Testis (tissue), 3 donors: Measurements from ENCODE around the gene CARD10. TPM values are rescaled to one million over a fixed set of nuclear protein-coding genes. Genes with fewer than 3 reads are reported as not detected.

Experiments
- DNase-seq: peaks from one replicate; pipeline ENCODE4 v3.0.0-alpha.2; 2019
- H3K27ac ChIP-seq, 2 donors: fragments of 200-600 bp; sonication (generic); one replicate each; pipeline ENCODE4 v1.5.1; 2019
- H3K27me3 ChIP-seq: fragments of 200-600 bp; sonication (generic); one replicate; pipeline ENCODE4 v1.5.1; 2019
- H3K36me3 ChIP-seq: fragments of 200-600 bp; sonication (generic); one replicate; pipeline ENCODE4 v1.5.1; 2017; ENCODE audit warnings: low read depth; ENCODE audit errors: missing control alignments
- H3K4me1 ChIP-seq: fragments of 200-600 bp; sonication (generic); one replicate; pipeline ENCODE4 v1.5.1; 2019
- H3K4me3 ChIP-seq, 2 donors: fragments of 200-600 bp; sonication (generic); one replicate each; pipeline ENCODE4 v1.5.1; 2017 to 2019
- H3K9me3 ChIP-seq: fragments of 200-600 bp; sonication (generic); one replicate; pipeline ENCODE4 v1.5.1; 2017
- POLR2A ChIP-seq: fragments of 450-650 bp; IDR thresholded peaks from one replicate; pipeline ENCODE4 v1.6.1; 2017; ENCODE audit warnings: antibody characterized with exemption, mild to moderate bottlenecking, moderate library complexity
- WGBS, 2 donors: methylation state at CpG; one replicate each; pipeline ENCODE4 v1.1.5; 2018; 5-methylcytosine and 5-hydroxymethylcytosine counted together
- intact Hi-C: fragments of 100-400 bp; cut with DNase I; formaldehyde crosslinking; loops from one replicate; pipeline ENCODE4 v1.15.1; 2023; ENCODE audit warnings: low total_unique reads
- polyA plus RNA-seq: library from polyadenylated mRNA; stranded (reverse); fragments of 350-450 nt; fragmentation: Illumina TruSeq; extraction: RNeasy Lipid Tissue Mini Kit (QIAGEN cat#74804); gene quantifications from one replicate; pipeline ENCODE4 v1.2.3, GENCODE V29; 2014; ENCODE audit warnings: low read depth, low replicate concordance; ENCODE audit not compliant: insufficient read depth
- total RNA-seq, 2 donors: library from RNA; depleted of rRNA; stranded (reverse); fragments of >200 nt; gene quantifications; one replicate each; pipeline ENCODE4 v1.2.3, GENCODE V29; 2016
- TF ChIP-seq, protein P1 (sequence below), 3 experiments: fragments of 450-650 bp in 2 of 3; fragments of 200-600 bp in 1 of 3; sonication (generic) in 1 of 3; IDR thresholded peaks; one replicate each; pipeline ENCODE4 v1.5.1; 2016 to 2019; ENCODE audit warnings: antibody characterized with exemption in 3 of 3, mild to moderate bottlenecking in 2 of 3, moderate library complexity in 1 of 3

Gene CARD10
- total and polyA plus RNA-seq, 3 donors from 2014 or later, result 42.6 to 113 (median 89.8) TPM

GRCh38 chr22:37549704-37550059 is 30.5 kb upstream of the CARD10 start:
- H3K9me3 ChIP-seq, result no peaks in the 10 kb centered on the region
- H3K4me3 ChIP-seq, result no peak overlapping the region
- intact Hi-C loops, result no loop called here
- peaks cover 45% of the 10 kb centered on the region for H3K4me1 ChIP-seq
- TF ChIP-seq POLR2A, result no peak
- TF ChIP-seq, protein P1, sequence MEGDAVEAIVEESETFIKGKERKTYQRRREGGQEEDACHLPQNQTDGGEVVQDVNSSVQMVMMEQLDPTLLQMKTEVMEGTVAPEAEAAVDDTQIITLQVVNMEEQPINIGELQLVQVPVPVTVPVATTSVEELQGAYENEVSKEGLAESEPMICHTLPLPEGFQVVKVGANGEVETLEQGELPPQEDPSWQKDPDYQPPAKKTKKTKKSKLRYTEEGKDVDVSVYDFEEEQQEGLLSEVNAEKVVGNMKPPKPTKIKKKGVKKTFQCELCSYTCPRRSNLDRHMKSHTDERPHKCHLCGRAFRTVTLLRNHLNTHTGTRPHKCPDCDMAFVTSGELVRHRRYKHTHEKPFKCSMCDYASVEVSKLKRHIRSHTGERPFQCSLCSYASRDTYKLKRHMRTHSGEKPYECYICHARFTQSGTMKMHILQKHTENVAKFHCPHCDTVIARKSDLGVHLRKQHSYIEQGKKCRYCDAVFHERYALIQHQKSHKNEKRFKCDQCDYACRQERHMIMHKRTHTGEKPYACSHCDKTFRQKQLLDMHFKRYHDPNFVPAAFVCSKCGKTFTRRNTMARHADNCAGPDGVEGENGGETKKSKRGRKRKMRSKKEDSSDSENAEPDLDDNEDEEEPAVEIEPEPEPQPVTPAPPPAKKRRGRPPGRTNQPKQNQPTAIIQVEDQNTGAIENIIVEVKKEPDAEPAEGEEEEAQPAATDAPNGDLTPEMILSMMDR (IDR thresholded peaks at IDR 0.05), result no peak
- WGBS, 2 donors, result 42 to 44% methylated on average over 2 to 5 of the region's 5 CpGs
- peak; percentile 63 for DNase-seq
- no peaks in the 10 kb centered on the region for H3K36me3 ChIP-seq
- H3K27ac ChIP-seq, result no peak overlapping the region
- no peaks in the 10 kb centered on the region for H3K27me3 ChIP-seq

DNA sequence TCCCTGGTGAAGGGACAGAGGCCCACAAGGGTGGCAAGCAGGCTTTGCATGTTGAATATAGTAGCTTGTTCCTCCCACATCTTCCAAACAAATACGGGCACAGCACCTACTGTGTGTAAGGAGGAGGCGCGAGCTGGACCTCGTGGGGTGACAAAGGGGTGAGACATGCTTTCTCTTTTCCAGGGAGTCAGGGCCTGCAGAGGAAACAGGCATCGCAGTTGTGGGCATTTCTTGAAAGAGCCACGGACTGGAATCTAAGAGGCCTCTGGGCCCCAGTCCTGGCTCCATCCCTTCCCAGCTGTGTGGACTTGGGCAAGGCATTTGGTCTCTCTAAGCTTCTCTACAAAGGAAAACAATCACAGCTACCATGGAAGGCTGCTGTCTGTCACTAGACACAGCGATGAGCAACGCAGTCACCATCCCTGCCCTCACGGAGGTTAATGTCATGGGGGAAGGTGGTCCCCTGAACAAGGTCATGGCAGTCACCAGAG is 28.1 kb upstream of the CARD10 start:
- H3K4me1 ChIP-seq, result peaks cover 42% of the 10 kb centered on the region
- no peak for DNase-seq

GRCh38 chr22:37546437-37547250 is 27.4 kb upstream of the CARD10 start:
- peak; percentile 73 for DNase-seq
- peaks cover 35% of the 10 kb centered on the region for H3K4me1 ChIP-seq

More for the DNA sequence above, 28.1 kb upstream of the CARD10 start:
- 57 to 68% methylated on average over 9 of the region's 9 CpGs for WGBS, 2 donors
- no peak for TF ChIP-seq POLR2A
- Histone ChIP-seq H3K4me3 (no peak overlapping the region), H3K9me3 (no peaks in the 10 kb centered on the region), H3K36me3 (no peaks in the 10 kb centered on the region), H3K27ac (peak overlapping the region; percentile 80 to 88), H3K27me3 (no peaks in the 10 kb centered on the region)
- intact Hi-C loops, result no loop called here

DNA sequence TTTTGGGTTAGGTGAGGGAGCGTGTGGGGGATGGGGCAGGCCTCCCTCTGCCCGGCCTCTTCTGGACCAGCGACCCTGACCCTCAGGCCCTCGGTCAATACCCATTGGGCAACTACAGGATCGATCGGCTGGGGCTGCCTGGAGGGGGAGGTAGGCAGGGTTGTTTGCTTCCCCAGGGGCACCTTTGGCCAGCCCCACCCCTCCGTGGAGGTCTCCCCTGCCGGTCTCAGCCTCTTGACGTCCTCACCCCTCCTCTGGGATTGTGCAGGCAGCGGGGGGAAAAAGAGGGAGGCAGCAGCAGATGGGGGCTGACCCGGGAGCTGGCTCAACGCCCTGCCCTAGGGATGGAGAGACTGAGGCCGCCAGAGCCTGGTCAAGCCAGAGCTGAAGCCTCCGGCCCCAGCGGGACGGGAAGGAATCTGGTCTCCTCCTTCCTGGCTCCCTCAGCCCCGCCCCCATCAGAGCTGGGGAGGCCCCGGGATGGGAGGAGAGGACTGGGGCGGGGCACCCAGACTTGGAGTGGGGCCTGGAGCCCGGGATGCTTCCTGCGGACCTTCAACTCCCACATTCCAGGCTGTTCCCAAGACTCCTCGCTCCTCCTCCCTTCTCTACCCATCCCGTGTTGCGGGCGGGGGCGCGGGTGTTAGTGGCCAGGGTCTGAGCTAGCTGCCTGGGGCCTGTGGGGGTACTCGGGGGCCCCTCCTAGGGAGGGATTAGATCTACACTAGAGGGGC is 26.7 kb upstream of the CARD10 start:
- Histone ChIP-seq H3K9me3 (no peaks in the 10 kb centered on the region), H3K27me3 (no peaks in the 10 kb centered on the region), H3K4me3 (no peak overlapping the region), H3K4me1 (peaks cover 35% of the 10 kb centered on the region), H3K27ac (peak overlapping the region; percentile 80 to 88), H3K36me3 (no peaks in the 10 kb centered on the region)
- TF ChIP-seq POLR2A, result no peak
- TF ChIP-seq, protein P1 (IDR thresholded peaks at IDR 0.05), result no peak
- peak; percentile 93 for DNase-seq
- intact Hi-C loops, result no loop called here
- 9 to 20% methylated on average over 19 to 25 of the region's 28 CpGs for WGBS, 2 donors

More at GRCh38 chr22:37546437-37547250, 27.4 kb upstream of the CARD10 start:
- TF ChIP-seq, protein P1 (IDR thresholded peaks at IDR 0.05), result no peak
- no peak for TF ChIP-seq POLR2A
- H3K4me3 ChIP-seq, result no peak overlapping the region
- 29 to 36% methylated on average over 15 to 21 of the region's 21 CpGs for WGBS, 2 donors
- no peaks in the 10 kb centered on the region for H3K9me3 ChIP-seq
- intact Hi-C loops, result no loop called here
- H3K27ac ChIP-seq, result peak overlapping the region; percentile 80 to 88
- no peaks in the 10 kb centered on the region for H3K27me3 ChIP-seq
- no peaks in the 10 kb centered on the region for H3K36me3 ChIP-seq
